GM10248 (cell line): ENCODE results near the gene TXNL4B.

Source experiments
- CTCF ChIA-PET: fragments of 300-600 bp; sonication (Branson Sonifier 250); formaldehyde crosslinking; extraction: SDS; loops from one replicate; lab custom pipeline; 2021; ENCODE audit warnings: antibody characterized with exemption; lab: Yijun Ruan, JAX
- POLR2A ChIA-PET: fragments of 350-650 bp; sonication (Branson Sonifier 250); formaldehyde crosslinking; extraction: SDS; loops from one replicate; lab custom pipeline; 2020; ENCODE audit warnings: antibody characterized with exemption; lab: Yijun Ruan, JAX
- DNase-seq: peaks from one replicate; pipeline ENCODE4 v3.0.0; 2012; ENCODE audit errors: extremely low spot score
- TF ChIP-seq, protein P1 (sequence below): IDR thresholded peaks from 2 replicates; pipeline ENCODE4 v1.5.1; 2012; ENCODE audit warnings: mild to moderate bottlenecking, low read depth; ENCODE audit errors: extremely low read depth, missing control alignments, control extremely low read depth

Gene TXNL4B

DNA sequence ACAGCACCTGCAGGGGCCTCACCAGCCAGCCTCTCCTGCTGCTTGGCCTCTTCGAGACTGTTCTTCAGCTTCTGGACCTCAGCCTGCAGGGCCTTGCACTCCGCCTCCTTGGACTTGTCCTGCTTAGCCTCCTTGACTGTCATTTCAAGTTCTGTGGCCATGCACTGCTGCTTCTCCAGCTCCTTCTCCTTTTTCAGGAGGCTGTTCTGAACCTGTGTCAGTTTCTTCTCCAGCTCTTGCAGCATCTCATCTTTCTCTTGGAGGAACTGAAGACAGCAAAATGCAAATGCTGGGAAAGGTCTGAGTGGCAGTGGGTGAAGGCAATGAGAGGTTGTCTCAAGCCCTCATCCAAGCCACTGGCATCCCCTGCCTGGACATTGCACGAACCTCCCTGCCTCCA lies 39.3 kb upstream of the TXNL4B start:
- TF ChIP-seq, protein P1, sequence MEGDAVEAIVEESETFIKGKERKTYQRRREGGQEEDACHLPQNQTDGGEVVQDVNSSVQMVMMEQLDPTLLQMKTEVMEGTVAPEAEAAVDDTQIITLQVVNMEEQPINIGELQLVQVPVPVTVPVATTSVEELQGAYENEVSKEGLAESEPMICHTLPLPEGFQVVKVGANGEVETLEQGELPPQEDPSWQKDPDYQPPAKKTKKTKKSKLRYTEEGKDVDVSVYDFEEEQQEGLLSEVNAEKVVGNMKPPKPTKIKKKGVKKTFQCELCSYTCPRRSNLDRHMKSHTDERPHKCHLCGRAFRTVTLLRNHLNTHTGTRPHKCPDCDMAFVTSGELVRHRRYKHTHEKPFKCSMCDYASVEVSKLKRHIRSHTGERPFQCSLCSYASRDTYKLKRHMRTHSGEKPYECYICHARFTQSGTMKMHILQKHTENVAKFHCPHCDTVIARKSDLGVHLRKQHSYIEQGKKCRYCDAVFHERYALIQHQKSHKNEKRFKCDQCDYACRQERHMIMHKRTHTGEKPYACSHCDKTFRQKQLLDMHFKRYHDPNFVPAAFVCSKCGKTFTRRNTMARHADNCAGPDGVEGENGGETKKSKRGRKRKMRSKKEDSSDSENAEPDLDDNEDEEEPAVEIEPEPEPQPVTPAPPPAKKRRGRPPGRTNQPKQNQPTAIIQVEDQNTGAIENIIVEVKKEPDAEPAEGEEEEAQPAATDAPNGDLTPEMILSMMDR, result no peak
- DNase-seq, result no peak
- ChIA-PET POLR2A (no interaction called here), CTCF (interaction anchor here (0.9 kb wide), 1 partner anchor 8 kb away, joined by 4 read pairs; no protein-coding TSS in a partner anchor)

DNA sequence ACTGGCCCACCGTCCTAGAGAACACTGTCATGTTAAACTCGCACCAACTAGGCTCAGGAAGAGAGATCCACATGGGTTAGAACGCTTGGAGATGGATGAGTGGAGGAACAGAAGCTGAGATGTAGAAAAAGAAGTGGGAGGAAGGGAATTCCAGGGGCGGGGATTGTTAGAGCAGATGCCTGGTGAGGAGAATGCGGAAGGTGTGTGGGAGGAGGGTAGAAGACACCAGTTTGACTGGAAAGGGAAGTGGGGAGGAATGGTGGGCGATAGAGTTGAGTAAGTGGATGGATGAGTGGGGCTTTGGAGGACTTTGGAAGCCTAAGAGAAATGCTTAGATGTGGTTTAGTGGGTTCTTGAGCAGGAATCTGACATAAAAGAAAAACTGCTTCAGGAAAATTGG lies 37.6 kb upstream of the TXNL4B start:
- DNase-seq, result no peak
- TF ChIP-seq, protein P1, result no peak
- ChIA-PET POLR2A (no interaction called here), CTCF (interaction anchor here (1.0 to 1.4 kb wide), 5 partner anchors 9 to 336 kb away, joined by 3 to 4 read pairs (median 3); no protein-coding TSS in a partner anchor)

DNA sequence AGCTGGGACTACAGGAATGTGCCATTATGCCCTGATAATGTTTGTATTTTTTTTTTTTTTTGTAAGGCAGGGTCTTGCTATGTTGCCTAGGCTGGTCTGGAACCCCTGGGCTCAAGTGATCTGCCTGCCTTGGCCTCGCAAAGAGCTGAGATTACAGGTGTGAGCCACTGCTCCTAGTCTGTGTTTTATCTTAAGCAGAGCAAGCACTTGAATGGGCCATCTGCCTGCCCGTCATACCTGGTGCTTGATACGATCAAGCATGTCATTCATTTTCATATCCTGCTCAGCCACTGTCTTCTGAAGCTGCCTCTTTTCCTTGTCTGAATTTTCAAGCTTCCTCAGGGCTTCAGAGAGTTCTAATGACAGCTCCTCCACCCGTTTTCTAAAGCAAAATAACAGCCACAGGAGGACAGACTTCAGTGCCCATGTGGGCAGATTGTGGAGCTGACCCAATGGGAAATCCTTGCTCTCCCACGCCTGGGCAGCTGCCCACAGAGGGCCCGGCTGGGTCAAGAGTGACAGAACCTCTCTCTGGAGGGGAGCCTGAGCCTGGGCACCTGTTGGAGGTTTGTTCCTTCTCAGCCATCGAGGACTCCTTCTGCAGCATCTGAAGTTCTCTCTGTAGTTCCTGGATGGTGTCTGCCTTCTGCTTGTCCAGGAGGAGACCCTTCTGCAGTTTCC lies 36.7 kb upstream of the TXNL4B start:
- DNase-seq, result no peak
- TF ChIP-seq, protein P1, result no peak
- POLR2A ChIA-PET, result no interaction called here
- CTCF ChIA-PET, result interaction anchor here (0.7 to 2.7 kb wide), 4 partner anchors 8 to 337 kb away, joined by 3 to 8 read pairs (median 4); no protein-coding TSS in a partner anchor

DNA sequence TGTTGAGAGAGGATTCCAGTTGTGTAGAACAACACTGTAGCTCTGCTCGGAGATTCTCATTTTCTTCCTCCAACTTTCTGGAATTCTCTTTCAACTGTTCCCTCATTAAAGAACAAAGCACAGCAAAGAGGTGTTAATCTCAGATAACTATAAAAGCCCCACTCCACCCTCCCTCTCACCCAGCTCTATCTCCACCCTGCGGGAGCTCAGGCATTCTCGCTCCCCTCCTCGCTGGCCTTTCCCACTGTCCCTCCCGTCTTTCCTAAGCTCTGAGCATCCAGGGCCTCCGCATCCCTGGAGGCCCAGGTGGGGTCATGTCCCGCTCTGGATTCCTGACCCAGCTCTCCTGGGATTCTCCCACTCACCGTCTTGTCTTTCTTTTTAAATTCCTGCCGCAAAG lies 35.3 kb upstream of the TXNL4B start:
- no peak for DNase-seq
- ChIA-PET POLR2A (no interaction called here), CTCF (interaction anchor here (1.2 to 2.7 kb wide), 4 partner anchors 9 to 338 kb away, joined by 3 to 8 read pairs (median 4); no protein-coding TSS in a partner anchor)
- TF ChIP-seq, protein P1, result no peak

DNA sequence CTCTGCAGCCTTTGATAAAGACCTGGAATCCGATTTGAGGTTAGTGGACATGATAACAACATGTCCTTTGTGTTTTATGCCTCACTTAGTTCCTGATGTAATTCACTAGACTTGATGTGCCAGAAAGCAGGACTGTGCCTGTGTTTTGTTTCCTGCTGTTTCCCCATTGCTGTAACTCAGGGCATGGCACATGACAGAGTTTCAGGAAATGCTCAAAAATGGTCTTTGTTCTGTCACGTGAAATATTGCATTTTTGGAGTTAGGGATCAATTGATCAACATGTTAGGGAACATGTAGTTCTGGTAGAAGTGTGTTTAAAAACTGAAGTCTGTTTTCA lies 33.0 kb upstream of the TXNL4B start:
- ChIA-PET CTCF (interaction anchor here (1.7 kb wide), 1 partner anchor 31 kb away, joined by 6 read pairs; no protein-coding TSS in a partner anchor), POLR2A (no interaction called here)
- TF ChIP-seq, protein P1, result no peak
- no peak for DNase-seq

DNA sequence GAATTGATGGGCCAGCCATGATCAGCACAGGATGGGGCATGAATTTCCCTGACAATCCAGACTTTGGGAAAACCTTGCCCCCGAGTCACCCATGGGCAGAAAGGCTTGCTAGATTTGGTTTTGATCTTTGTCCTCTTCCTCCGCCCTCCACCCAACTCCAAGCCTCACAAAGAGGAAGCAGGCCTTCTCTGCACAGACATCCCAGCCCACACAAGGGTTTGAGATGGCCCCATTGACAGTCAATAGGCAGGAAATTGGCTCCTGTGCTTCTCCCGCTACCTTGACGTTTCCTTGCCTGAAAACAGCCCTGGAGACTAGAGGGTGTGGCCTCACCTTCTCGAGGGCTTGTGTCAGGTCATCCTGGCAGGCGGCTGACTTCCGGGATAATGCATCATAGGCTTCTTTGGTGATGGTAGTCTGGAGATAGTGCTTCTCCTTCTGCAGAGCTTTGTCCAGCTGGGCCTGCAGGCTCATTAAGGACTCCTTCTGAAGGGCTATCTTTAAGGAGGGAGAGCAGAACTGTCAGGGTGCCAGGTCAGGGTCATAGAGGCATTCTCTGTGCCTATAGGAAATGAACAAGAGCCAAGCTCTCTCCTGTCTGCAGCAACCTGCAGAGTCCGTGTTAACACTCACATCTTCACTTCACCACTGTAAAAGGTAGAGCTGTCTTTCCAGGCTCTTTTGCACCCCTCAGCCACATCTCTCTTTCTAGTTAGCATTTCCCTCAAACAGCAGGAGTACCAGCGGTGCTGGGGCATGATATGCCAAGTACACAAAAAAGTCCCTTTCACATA lies 32.4 kb upstream of the TXNL4B start:
- DNase-seq, result peak; percentile 25
- POLR2A ChIA-PET, result no interaction called here
- CTCF ChIA-PET, result interaction anchor here (0.6 to 3.1 kb wide), 24 partner anchors 8 to 1833 kb away, joined by 3 to 32 read pairs (median 5); partner anchors contain the start of genes DHX38, HPR and TXNL4B
- TF ChIP-seq, protein P1, result no peak
